GM10248 (cell line): Measurements from ENCODE around the gene NEGR1.

Source experiments
- CTCF ChIA-PET: fragments of 300-600 bp; sonication (Branson Sonifier 250); formaldehyde crosslinking; extraction: SDS; loops from one replicate; lab custom pipeline; 2021; ENCODE audit warnings: antibody characterized with exemption; lab: Yijun Ruan, JAX
- POLR2A ChIA-PET: fragments of 350-650 bp; sonication (Branson Sonifier 250); formaldehyde crosslinking; extraction: SDS; loops from one replicate; lab custom pipeline; 2020; ENCODE audit warnings: antibody characterized with exemption; lab: Yijun Ruan, JAX
- DNase-seq: peaks from one replicate; pipeline ENCODE4 v3.0.0; 2012; ENCODE audit errors: extremely low spot score
- CTCF ChIP-seq: IDR thresholded peaks from 2 replicates; pipeline ENCODE4 v1.5.1; 2012; ENCODE audit warnings: mild to moderate bottlenecking, low read depth; ENCODE audit errors: extremely low read depth, missing control alignments, control extremely low read depth

The NEGR1 gene

GRCh38 chr1:71695084-71695483, 587.3 kb downstream of the NEGR1 start:
- POLR2A ChIA-PET: no interaction called here
- no peak for TF ChIP-seq CTCF
- CTCF ChIA-PET: no interaction called here
- DNase-seq: no peak

DNA sequence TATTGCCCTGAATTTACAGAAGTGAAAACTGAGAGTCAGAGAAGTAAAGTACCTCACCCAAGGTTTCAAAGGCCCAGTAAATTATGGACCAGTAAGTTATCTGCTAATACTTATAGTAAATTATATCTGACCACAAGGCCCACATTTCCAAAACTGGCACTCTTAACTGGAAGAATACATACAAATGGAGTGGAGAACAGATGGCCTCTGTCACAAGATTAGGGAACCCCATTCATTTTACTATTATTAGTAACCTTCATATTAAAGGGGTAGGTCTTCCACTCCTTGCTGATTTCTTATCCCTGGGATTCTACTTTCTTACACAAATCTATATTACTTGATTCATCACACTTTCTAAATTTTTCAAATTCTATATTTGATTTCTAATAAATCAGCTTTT, 588.8 kb downstream of the NEGR1 start:
- POLR2A ChIA-PET: no interaction called here
- DNase-seq: no peak
- CTCF ChIA-PET: no interaction called here
- no peak for TF ChIP-seq CTCF

DNA sequence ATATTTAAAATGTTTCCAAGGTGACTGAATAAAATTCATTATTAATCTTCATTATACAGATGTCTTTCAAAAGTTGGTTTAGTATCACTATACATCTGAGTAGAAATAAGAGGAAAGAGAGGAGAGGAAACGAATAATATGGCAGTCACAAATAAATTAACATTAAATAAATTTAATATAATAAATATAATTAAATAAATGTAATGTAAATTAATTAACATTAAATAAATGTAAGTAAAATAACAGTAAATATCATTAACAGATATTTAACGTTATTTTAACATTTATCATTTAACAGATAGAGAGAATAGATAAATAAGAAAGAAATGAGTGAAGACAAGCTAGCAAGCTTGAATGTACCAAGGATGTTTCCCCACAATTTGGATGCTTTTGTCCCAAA, 592.7 kb downstream of the NEGR1 start:
- ChIA-PET POLR2A (no interaction called here), CTCF (no interaction called here)
- TF ChIP-seq CTCF: no peak
- no peak for DNase-seq

DNA sequence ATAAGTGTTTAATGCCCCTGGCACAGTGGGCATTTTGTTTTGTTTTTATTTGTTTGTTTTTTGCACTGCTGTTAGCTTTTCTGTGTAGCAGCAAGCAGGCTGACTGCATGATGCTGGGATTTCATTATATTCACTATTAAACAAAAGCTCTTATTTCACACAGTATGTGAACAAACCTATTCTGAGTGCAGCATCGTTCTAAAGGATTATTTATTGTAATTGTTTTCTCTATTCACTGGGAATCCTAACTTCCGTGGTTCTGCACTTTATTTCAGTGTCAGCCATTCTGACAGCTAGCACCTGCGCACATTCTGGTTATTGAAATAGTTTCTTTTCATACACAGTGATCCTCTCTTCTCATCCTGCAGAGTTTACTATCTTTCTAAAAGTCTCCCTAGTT, 595.0 kb downstream of the NEGR1 start:
- ChIA-PET CTCF (no interaction called here), POLR2A (no interaction called here)
- no peak for DNase-seq
- TF ChIP-seq CTCF: no peak

DNA sequence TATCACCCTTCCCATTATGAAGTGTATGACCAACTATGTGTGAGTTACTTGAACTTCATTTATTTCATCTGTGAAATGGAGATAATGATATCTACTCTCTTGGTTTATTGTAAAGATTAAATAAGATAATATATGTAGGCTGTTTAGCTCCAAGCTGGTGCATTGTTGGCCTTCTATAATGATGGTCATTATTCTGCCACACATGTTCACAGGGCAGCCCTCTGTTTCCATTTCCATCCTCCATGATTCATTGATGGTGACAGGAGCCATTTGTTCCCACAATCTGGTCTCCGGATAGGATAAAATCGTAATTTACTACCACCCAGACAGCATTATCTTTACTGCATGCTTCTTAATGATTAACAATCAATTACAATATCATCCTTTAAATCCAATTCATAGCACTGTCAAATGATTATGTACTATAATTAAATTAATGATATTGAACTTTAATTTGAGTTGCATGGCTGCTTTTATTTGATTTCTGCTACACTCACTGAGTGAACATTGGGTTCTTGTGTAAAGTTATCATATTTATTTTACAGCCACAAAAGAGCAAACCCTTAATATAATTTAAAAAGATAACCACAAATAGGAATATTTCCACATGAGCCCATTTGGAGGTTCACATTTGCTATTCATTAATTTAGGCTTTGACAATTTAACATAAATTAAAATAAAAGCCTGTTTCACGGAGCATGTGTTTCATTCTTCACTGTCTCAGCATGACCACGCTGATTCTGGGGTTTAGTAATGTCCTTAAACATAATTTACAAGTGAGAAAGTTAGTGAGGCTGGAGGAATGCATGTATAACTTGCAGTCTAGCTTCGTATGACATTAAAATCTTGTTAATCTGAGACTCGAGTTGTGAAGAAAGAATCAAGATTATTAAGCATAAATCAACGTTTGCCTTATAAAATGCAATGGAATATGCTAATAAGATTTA, 605.1 kb downstream of the NEGR1 start:
- POLR2A ChIA-PET: no interaction called here
- no peak for TF ChIP-seq CTCF
- CTCF ChIA-PET: interaction anchor here (1.2 kb wide), 1 partner anchor 9 kb away, joined by 3 read pairs; no protein-coding TSS in a partner anchor
- DNase-seq: no peak

DNA sequence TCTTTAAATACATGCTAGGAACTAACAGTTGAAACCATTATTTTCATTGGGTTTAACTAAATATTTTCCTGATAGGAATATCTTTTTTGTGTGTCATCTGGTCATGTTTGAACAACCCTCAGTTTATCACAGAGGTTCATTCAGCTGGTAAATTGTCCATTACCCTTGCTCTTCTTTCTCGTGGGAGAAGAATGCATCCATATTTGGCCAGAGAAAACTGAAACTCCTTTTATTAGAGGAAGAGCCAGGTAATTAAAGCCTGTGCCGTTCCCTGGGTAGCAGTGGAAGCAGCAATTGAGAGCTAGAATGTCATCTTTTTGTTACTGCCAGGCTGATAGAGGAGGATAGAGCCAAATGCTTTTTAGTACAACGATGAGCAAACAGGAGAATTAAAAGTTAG, 614.3 kb downstream of the NEGR1 start:
- POLR2A ChIA-PET: no interaction called here
- CTCF ChIA-PET: interaction anchor here (0.9 to 2.1 kb wide), 6 partner anchors 8 to 20 kb away, joined by 3 to 4 read pairs (median 4); no protein-coding TSS in a partner anchor
- TF ChIP-seq CTCF: no peak
- DNase-seq: no peak
